Activated naive CD8-positive, alpha-beta T cell treated with anti-CD3 and anti-CD28 coated beads for 36 hours (primary cell): ENCODE results near the gene CEP85. TPM values are rescaled to one million over a fixed set of nuclear protein-coding genes. Genes with fewer than 3 reads are reported as not detected.
"Not testable (repeated sequence)": the region's sequence is repeated elsewhere in the genome, so short reads cannot be mapped to it uniquely, and the experiment has no call there.

Source experiments
- DNase-seq: peaks from one replicate; pipeline ENCODE4 v3.0.0; 2021
- H3K27ac Mint-ChIP-seq: one replicate; pipeline ENCODE4 v1.8.0; 2022; ENCODE audit warnings: mild to moderate bottlenecking, moderate library complexity, mixed read lengths
- H3K27me3 Mint-ChIP-seq: one replicate; pipeline ENCODE4 v1.8.0; 2022; ENCODE audit warnings: mild to moderate bottlenecking, mixed read lengths
- H3K36me3 Mint-ChIP-seq: one replicate; pipeline ENCODE4 v1.8.0; 2021; ENCODE audit warnings: mild to moderate bottlenecking, mixed read lengths
- H3K4me1 Mint-ChIP-seq: one replicate; pipeline ENCODE4 v1.8.0; 2021; ENCODE audit warnings: mixed read lengths
- H3K4me3 Mint-ChIP-seq: one replicate; pipeline ENCODE4 v1.8.0; 2022; ENCODE audit warnings: mild to moderate bottlenecking, moderate library complexity, mixed read lengths
- H3K9me3 Mint-ChIP-seq: one replicate; pipeline ENCODE4 v1.8.0; 2022; ENCODE audit warnings: mixed read lengths
- total RNA-seq, 2 experiments: library from RNA; stranded (reverse); gene quantifications; one replicate each; pipeline ENCODE4 v1.2.3, GENCODE V29; 2021

CEP85 gene
- total RNA-seq, 2 experiments from 2014 or later, result 28.1 to 29.6 TPM

GRCh38 chr1:26287811-26288210 lies 53.8 kb downstream of the CEP85 start:
- Mint-ChIP-seq H3K9me3 (peaks cover 2% of the 10 kb centered on the region), H3K4me1 (peaks cover 87% of the 10 kb centered on the region), H3K36me3 (peaks cover 40% of the 10 kb centered on the region), H3K27ac (peak overlapping the region; percentile 97), H3K4me3 (peak overlapping the region; percentile 61), H3K27me3 (no peaks in the 10 kb centered on the region)
- no peak for DNase-seq

GRCh38 chr1:26288311-26288941 lies 54.4 kb downstream of the CEP85 start:
- peak overlapping the region; percentile 35 for H3K4me3 Mint-ChIP-seq
- peaks cover 81% of the 10 kb centered on the region for H3K4me1 Mint-ChIP-seq
- peak overlapping the region; percentile 97 for H3K27ac Mint-ChIP-seq
- no peaks in the 10 kb centered on the region for H3K27me3 Mint-ChIP-seq
- H3K9me3 Mint-ChIP-seq, result peaks cover 2% of the 10 kb centered on the region
- DNase-seq, result peak; percentile 68
- H3K36me3 Mint-ChIP-seq, result peaks cover 35% of the 10 kb centered on the region

GRCh38 chr1:26289158-26290059 lies 55.4 kb downstream of the CEP85 start:
- Mint-ChIP-seq H3K9me3 (peaks cover 2% of the 10 kb centered on the region), H3K4me1 (peaks cover 72% of the 10 kb centered on the region), H3K36me3 (peaks cover 30% of the 10 kb centered on the region), H3K27me3 (no peaks in the 10 kb centered on the region), H3K27ac (peak overlapping the region; percentile 97), H3K4me3 (peak overlapping the region; percentile 62)
- DNase-seq, result peak; percentile 62

GRCh38 chr1:26290122-26290881 lies 56.3 kb downstream of the CEP85 start:
- Mint-ChIP-seq H3K4me1 (peaks cover 63% of the 10 kb centered on the region), H3K27me3 (no peaks in the 10 kb centered on the region), H3K4me3 (peak overlapping the region; percentile 62), H3K27ac (peak overlapping the region; percentile 97), H3K9me3 (no peaks in the 10 kb centered on the region), H3K36me3 (peaks cover 21% of the 10 kb centered on the region)
- no peak for DNase-seq

GRCh38 chr1:26290882-26291261 lies 56.9 kb downstream of the CEP85 start:
- H3K4me3 Mint-ChIP-seq, result no peak overlapping the region
- no peaks in the 10 kb centered on the region for H3K27me3 Mint-ChIP-seq
- H3K9me3 Mint-ChIP-seq, result no peaks in the 10 kb centered on the region
- H3K27ac Mint-ChIP-seq, result peak overlapping the region; percentile 97
- peaks cover 20% of the 10 kb centered on the region for H3K36me3 Mint-ChIP-seq
- peaks cover 61% of the 10 kb centered on the region for H3K4me1 Mint-ChIP-seq
- DNase-seq, result no peak

- peaks cover 24% of the 10 kb centered on the region for H3K36me3 Mint-ChIP-seq
- no peaks in the 10 kb centered on the region for H3K27me3 Mint-ChIP-seq
- peaks cover 61% of the 10 kb centered on the region for H3K4me1 Mint-ChIP-seq
- DNase-seq, result no peak
- H3K27ac Mint-ChIP-seq, result peak overlapping the region; percentile 97
- no peak overlapping the region for H3K4me3 Mint-ChIP-seq
- H3K9me3 Mint-ChIP-seq, result no peaks in the 10 kb centered on the region
These were observed 57.4 kb downstream of the CEP85 start for GRCh38 chr1:26291433-26291832.

GRCh38 chr1:26291939-26292338 lies 57.9 kb downstream of the CEP85 start:
- peak overlapping the region; percentile 97 for H3K27ac Mint-ChIP-seq
- peaks cover 56% of the 10 kb centered on the region for H3K4me1 Mint-ChIP-seq
- no peaks in the 10 kb centered on the region for H3K9me3 Mint-ChIP-seq
- H3K27me3 Mint-ChIP-seq, result no peaks in the 10 kb centered on the region
- peaks cover 24% of the 10 kb centered on the region for H3K36me3 Mint-ChIP-seq
- no peak overlapping the region for H3K4me3 Mint-ChIP-seq
- no peak for DNase-seq

GRCh38 chr1:26292735-26293134 lies 58.7 kb downstream of the CEP85 start:
- H3K4me3 Mint-ChIP-seq, DNase-seq, H3K27ac Mint-ChIP-seq, H3K27me3 Mint-ChIP-seq, H3K9me3 Mint-ChIP-seq: not testable (repeated sequence)
- H3K4me1 Mint-ChIP-seq, result peaks cover 48% of the 10 kb centered on the region
- peaks cover 22% of the 10 kb centered on the region for H3K36me3 Mint-ChIP-seq

GRCh38 chr1:26293911-26294463 lies 60.0 kb downstream of the CEP85 start:
- Mint-ChIP-seq H3K27me3 (no peaks in the 10 kb centered on the region), H3K36me3 (peaks cover 22% of the 10 kb centered on the region), H3K27ac (no peak overlapping the region), H3K9me3 (no peaks in the 10 kb centered on the region), H3K4me1 (peaks cover 35% of the 10 kb centered on the region), H3K4me3 (no peak overlapping the region)
- DNase-seq, result no peak

GRCh38 chr1:26295194-26296138 lies 61.5 kb downstream of the CEP85 start:
- Mint-ChIP-seq H3K4me3 (no peak overlapping the region), H3K9me3 (no peaks in the 10 kb centered on the region), H3K36me3 (peaks cover 15% of the 10 kb centered on the region), H3K27me3 (no peaks in the 10 kb centered on the region), H3K4me1 (peaks cover 21% of the 10 kb centered on the region), H3K27ac (no peak overlapping the region)
- DNase-seq, result no peak

GRCh38 chr1:26296340-26297056 lies 62.5 kb downstream of the CEP85 start:
- H3K27ac Mint-ChIP-seq, result no peak overlapping the region
- no peaks in the 10 kb centered on the region for H3K27me3 Mint-ChIP-seq
- no peak overlapping the region for H3K4me3 Mint-ChIP-seq
- no peak for DNase-seq
- H3K4me1 Mint-ChIP-seq, result peaks cover 13% of the 10 kb centered on the region
- H3K9me3 Mint-ChIP-seq, result no peaks in the 10 kb centered on the region
- H3K36me3 Mint-ChIP-seq, result peaks cover 15% of the 10 kb centered on the region

GRCh38 chr1:26297057-26297790 lies 63.2 kb downstream of the CEP85 start:
- no peak for DNase-seq
- no peak overlapping the region for H3K27ac Mint-ChIP-seq
- H3K4me1 Mint-ChIP-seq, result peaks cover 6% of the 10 kb centered on the region
- no peaks in the 10 kb centered on the region for H3K9me3 Mint-ChIP-seq
- no peaks in the 10 kb centered on the region for H3K27me3 Mint-ChIP-seq
- peaks cover 9% of the 10 kb centered on the region for H3K36me3 Mint-ChIP-seq
- H3K4me3 Mint-ChIP-seq, result no peak overlapping the region

GRCh38 chr1:26297791-26298124 lies 63.8 kb downstream of the CEP85 start:
- Mint-ChIP-seq H3K27me3 (no peaks in the 10 kb centered on the region), H3K9me3 (no peaks in the 10 kb centered on the region), H3K36me3 (peaks cover 8% of the 10 kb centered on the region), H3K4me1 (peaks cover 5% of the 10 kb centered on the region), H3K27ac (no peak overlapping the region), H3K4me3 (no peak overlapping the region)
- no peak for DNase-seq
